ENCODE results near the gene IBA57.

IBA57 gene

GRCh38 chr1:228211531-228212414 is 46.2 kb downstream of the IBA57 start:
- TF ChIP-seq CTCF (IDR thresholded peaks at IDR 0.05; ENCODE audit: extremely low read depth, insufficient read depth, missing control alignments) = no peak
- no peak for DNase-seq (ENCODE audit: low spot score)
- in situ Hi-C loops (cut with MboI; ENCODE audit: low pct_unique_long_range_greater_than_20kb, low sequenced_read_pairs, unreplicated experiment) = no loop called here

- in situ Hi-C loops (cut with MboI; ENCODE audit: low pct_unique_long_range_greater_than_20kb, low sequenced_read_pairs, unreplicated experiment) = no loop called here
- DNase-seq (ENCODE audit: low spot score) = no peak
- no peak for TF ChIP-seq CTCF (IDR thresholded peaks at IDR 0.05; ENCODE audit: extremely low read depth, insufficient read depth, missing control alignments)
Measured at GRCh38 chr1:228212415-228212965, 46.9 kb downstream of the IBA57 start.

- in situ Hi-C loops (cut with MboI; ENCODE audit: low pct_unique_long_range_greater_than_20kb, low sequenced_read_pairs, unreplicated experiment) = no loop called here
- DNase-seq (ENCODE audit: low spot score) = peak; percentile 95
- peak; percentile 83 for TF ChIP-seq CTCF (IDR thresholded peaks at IDR 0.05; ENCODE audit: extremely low read depth, insufficient read depth, missing control alignments)
Measured at GRCh38 chr1:228212966-228213844, 47.6 kb downstream of the IBA57 start.

GRCh38 chr1:228213917-228214808 is 48.6 kb downstream of the IBA57 start:
- DNase-seq (ENCODE audit: low spot score) = no peak
- in situ Hi-C loops (cut with MboI; ENCODE audit: low pct_unique_long_range_greater_than_20kb, low sequenced_read_pairs, unreplicated experiment) = no loop called here
- TF ChIP-seq CTCF (IDR thresholded peaks at IDR 0.05; ENCODE audit: extremely low read depth, insufficient read depth, missing control alignments) = no peak

GRCh38 chr1:228214921-228215662 is 49.5 kb downstream of the IBA57 start:
- no peak for TF ChIP-seq CTCF (IDR thresholded peaks at IDR 0.05; ENCODE audit: extremely low read depth, insufficient read depth, missing control alignments)
- no peak for DNase-seq (ENCODE audit: low spot score)
- in situ Hi-C loops (cut with MboI; ENCODE audit: low pct_unique_long_range_greater_than_20kb, low sequenced_read_pairs, unreplicated experiment) = no loop called here

Data from GM13977 (cell line).